ENCODE measurements around the gene NOXO1.
A peak's percentile ranks its signal among the peaks of the same experiment; 100 is the strongest.

The NOXO1 gene

GRCh38 chr16:1938316-1938715, 43.0 kb downstream of the NOXO1 start:
- DNase-seq = peak; percentile 51

GRCh38 chr16:1936945-1937479, 44.3 kb downstream of the NOXO1 start:
- DNase-seq = no peak

- no peak for DNase-seq
These were observed 48.1 kb downstream of the NOXO1 start for GRCh38 chr16:1933097-1933661.

GRCh38 chr16:1932050-1933028, 48.9 kb downstream of the NOXO1 start:
- DNase-seq = no peak

- no peak for DNase-seq
These were observed 50.9 kb downstream of the NOXO1 start for GRCh38 chr16:1930338-1930720.

- no peak for DNase-seq
These were observed 51.5 kb downstream of the NOXO1 start for GRCh38 chr16:1929578-1930337.

- no peak for DNase-seq
These were observed 52.2 kb downstream of the NOXO1 start for GRCh38 chr16:1929105-1929504.
